HG03097 (cell line): Measurements from ENCODE around the gene TRAP1.
A peak's percentile ranks its signal among the peaks of the same experiment; 100 is the strongest.
"Not testable (repeated sequence)": the region's sequence is repeated elsewhere in the genome, so short reads cannot be mapped to it uniquely, and the experiment has no call there.

ENCODE experiments used
- ATAC-seq: cut with Tn5 transposase; IDR thresholded peaks from one replicate; pipeline ENCODE4 v1.9.1; 2021; ENCODE audit not compliant: unreplicated experiment, low FRiP score

The TRAP1 gene

DNA sequence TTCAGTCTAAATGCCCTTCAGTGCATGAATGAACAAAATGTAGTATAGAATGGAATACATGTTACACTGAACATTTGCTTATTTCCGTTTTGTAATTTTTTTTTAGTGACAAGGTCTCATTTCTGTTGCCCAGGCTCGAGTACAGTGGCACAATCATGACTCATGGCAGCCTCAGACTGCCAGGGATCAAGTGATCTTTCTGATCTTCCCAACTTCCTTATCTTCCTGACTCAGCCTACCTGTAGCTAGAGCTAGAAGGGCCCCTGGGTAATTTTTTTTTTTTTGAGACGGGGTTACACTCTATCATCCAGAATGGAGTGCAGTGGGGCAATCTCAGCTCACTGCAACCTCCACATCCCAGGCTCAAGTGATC, 98.6 kb downstream of the TRAP1 start:
- no peak for ATAC-seq

DNA sequence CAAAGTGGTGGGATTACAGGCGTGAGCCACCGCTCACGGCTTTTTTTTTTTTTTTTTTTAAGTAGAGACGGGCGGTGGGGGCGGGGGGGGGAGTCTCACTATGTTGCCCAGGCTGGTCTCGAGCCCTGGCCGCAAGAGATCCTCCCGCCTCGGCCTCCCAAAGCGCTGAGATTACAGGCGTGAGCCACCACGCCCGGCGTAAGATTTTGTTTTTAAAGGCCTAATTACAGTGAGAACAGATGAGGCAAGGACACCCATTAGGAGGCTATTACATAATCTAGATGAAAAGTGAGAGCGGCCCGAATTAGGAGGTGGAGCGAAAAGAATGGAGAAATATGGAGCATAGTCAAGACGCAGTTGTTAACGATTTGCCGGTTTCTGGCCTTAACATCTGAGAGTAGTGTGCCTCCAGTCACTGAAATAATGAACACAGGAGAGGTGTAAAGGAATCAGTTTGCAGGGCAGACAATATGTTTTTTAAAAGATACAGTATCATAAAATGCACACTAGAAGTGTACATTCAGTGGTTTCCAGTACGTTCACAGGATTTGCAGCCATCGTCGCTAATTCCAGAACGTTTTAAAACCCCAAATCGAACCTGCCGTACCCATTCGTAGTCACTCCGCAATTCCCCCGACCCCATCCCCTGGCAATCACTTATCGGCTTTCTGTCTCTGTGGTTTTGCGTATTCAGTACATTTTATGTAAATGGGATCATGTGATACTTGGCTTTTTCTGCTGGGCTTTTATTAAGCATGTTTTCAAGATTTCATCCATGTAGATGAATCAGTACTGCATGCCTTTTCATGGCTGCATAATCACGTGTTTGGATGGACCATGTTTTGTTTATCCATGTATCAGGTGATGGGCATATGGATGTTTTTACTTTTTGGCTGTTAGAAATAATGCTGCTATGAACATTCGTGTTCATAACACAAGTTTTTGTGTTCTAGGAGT, 104.5 kb downstream of the TRAP1 start:
- no peak for ATAC-seq

DNA sequence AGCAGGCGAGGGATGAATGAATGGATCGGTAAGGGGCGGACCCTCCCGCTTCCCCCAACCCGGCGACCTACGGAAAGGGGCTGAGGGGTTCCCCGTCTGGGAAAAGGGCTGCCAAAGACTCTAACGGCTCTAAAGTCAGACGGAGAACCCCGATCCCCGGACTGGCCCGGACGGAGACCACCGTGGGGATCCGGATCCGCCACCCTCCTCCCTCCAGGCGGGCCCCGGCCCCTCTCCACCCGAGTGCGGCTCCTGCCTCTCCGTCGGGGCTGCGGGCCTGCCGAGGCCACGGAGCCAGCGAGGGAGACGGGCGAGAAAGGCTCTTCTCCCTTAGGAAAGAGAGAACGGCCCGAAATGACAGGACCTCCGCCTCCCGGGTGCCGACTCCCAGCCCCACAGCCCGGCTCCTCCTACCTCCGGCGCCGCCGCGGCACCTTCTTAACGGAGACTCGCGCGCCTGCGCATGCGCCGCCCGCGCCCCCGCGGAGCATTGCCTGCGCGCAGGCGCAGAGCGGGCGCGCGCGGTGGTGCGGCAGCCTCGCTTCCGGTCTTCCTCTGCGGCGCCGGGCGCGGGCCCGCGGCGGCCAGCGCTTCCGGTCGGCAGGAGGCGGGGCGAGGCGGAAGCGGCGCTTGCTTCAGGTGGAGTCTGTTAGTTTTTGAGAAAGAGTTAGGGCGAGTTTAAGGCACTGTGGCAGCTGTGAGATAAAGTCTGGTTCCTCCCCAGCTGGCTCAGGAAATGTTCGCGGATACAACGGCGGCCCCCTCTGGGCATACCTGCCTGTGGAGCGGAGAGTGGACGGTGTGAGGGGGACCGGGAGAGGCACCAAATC, 106.0 kb downstream of the TRAP1 start, which contains the start of gene SLX4:
SLX4 (minus strand) TSS at position 461 of the 830 bp plus-strand sequence. CDS start 2,642 bp downstream, outside the sequence.
- peak; percentile 85 for ATAC-seq

DNA sequence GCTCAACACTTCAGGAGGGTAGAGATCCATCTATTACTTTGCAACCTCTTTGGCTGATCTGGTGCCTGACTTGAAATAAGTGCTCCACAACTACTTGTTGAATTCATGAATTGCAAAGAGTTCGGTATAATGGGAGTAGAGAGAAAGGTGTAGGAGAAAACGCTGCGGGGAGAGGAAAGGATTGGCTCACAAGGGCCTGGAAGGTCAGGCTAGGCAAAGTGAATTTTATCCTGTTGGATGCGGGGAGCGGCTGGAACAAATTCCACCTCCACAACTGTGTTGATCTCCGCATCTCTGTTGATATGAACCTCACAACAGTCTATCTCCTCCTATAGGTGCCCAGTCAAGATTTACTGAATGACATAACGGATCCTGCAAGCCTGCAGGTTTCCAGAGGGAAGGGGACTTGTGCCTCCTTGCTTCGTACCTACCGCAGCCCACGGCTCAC, 106.6 kb downstream of the TRAP1 start:
- no peak for ATAC-seq

DNA sequence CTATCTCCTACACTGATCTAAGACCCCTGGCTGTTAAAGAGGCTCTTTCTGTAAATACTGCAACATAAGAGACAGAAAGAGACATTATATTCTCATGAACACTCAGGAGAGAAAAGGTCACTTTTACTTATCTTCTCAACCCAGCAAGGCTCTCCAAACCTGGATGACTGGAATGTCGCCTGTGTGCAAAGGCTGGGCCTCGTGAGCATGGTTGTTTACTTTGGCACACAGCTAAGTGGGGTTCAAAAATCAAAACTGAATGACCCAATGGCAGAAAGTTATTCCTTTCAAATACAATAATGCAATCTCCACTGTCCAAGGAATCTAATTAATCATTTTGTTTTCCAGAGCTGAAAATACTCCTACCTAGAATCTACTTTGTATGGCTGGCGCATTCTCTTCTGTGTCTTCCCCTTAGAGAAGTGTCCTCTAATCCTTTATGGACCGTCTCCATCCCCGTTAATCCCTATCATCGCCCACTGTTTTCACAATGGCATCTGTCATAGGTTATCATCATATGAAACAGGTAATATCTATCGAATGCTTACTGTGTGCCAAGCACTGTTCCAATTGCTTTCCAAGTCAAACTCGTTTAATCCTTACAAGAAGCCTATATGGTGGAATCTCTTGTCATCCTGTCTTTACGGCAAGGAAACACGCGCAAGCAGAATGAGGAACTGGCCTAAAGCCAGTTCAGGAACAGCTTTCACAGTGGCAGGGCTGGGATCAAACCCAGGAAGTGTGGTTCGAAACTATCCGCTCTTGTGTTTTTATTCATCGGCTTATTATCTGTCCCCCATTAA, 107.2 kb downstream of the TRAP1 start:
- ATAC-seq = no peak

DNA sequence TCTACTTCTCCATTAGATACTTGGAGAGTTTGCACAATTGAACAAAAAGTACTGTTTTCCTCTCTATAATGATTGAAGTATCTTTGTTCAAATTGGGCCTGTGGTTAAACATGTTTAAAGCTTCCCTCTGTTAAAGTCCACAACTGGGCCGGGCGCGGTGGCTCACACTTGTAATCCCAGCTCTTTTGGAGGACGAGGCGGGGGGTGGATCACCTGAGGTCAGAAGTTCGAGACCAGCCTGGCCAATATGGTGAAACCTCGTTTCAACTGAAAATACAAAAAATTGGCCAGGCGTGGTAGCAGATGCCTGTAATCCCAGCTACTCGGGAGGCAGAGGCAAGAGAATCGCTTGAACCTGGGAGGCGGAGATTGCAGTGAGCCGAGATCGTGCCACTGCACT, 108.3 kb downstream of the TRAP1 start:
- not testable (repeated sequence) for ATAC-seq

DNA sequence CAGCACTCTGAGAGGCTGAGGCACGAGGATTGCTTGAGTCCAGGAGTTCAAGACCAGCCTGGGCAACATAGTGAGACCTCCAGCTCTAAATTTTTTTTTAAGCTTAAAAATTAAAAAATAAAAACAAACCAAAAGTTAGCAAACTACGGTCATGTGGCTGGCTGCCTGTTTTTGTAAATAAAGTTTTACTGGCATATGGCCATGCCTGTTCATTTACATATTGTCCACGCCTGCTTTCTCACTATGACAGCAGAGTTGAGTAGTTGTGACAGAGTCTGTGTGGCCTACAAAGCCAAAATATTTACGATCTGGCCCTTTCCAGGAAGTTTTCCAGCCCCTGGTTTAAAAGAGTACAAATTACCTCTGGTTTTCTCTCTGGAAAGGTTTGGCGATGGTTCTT, 109.3 kb downstream of the TRAP1 start:
- no peak for ATAC-seq
